ENCODE data around the gene FAM170B.

Gene FAM170B

GRCh38 chr10:49174261-49174925 lies 40.6 kb upstream of the FAM170B start:
- no peaks in the 10 kb centered on the region for H3K36me3 ChIP-seq (ENCODE audit: control insufficient read depth, insufficient read depth, low read length)
- H3K9ac ChIP-seq (ENCODE audit: low read depth, low read length), result no peak overlapping the region
- no peaks in the 10 kb centered on the region for H3K4me1 ChIP-seq (ENCODE audit: control insufficient read depth, insufficient read depth, low read length)
- no peak overlapping the region for H3K4me3 ChIP-seq (ENCODE audit: low read depth, low read length)
- no peaks in the 10 kb centered on the region for H3K27me3 ChIP-seq (ENCODE audit: control insufficient read depth, insufficient read depth, low read length)
- no peaks in the 10 kb centered on the region for H3K9me3 ChIP-seq (ENCODE audit: control insufficient read depth, insufficient read depth, low read length)

- no peaks in the 10 kb centered on the region for H3K36me3 ChIP-seq (ENCODE audit: control insufficient read depth, insufficient read depth, low read length)
- no peaks in the 10 kb centered on the region for H3K4me1 ChIP-seq (ENCODE audit: control insufficient read depth, insufficient read depth, low read length)
- no peaks in the 10 kb centered on the region for H3K27me3 ChIP-seq (ENCODE audit: control insufficient read depth, insufficient read depth, low read length)
- H3K9me3 ChIP-seq (ENCODE audit: control insufficient read depth, insufficient read depth, low read length), result no peaks in the 10 kb centered on the region
- no peak overlapping the region for H3K9ac ChIP-seq (ENCODE audit: low read depth, low read length)
- H3K4me3 ChIP-seq (ENCODE audit: low read depth, low read length), result no peak overlapping the region
These were observed 40.0 kb upstream of the FAM170B start for GRCh38 chr10:49173853-49174252.

GRCh38 chr10:49173201-49173772 lies 39.5 kb upstream of the FAM170B start:
- H3K9me3 ChIP-seq (ENCODE audit: control insufficient read depth, insufficient read depth, low read length), result no peaks in the 10 kb centered on the region
- no peaks in the 10 kb centered on the region for H3K36me3 ChIP-seq (ENCODE audit: control insufficient read depth, insufficient read depth, low read length)
- H3K9ac ChIP-seq (ENCODE audit: low read depth, low read length), result no peak overlapping the region
- no peaks in the 10 kb centered on the region for H3K27me3 ChIP-seq (ENCODE audit: control insufficient read depth, insufficient read depth, low read length)
- no peaks in the 10 kb centered on the region for H3K4me1 ChIP-seq (ENCODE audit: control insufficient read depth, insufficient read depth, low read length)
- no peak overlapping the region for H3K4me3 ChIP-seq (ENCODE audit: low read depth, low read length)

- Histone ChIP-seq H3K9ac (ENCODE audit: low read depth, low read length) (no peak overlapping the region), H3K4me3 (ENCODE audit: low read depth, low read length) (no peak overlapping the region), H3K36me3 (ENCODE audit: control insufficient read depth, insufficient read depth, low read length) (no peaks in the 10 kb centered on the region), H3K27me3 (ENCODE audit: control insufficient read depth, insufficient read depth, low read length) (no peaks in the 10 kb centered on the region), H3K4me1 (ENCODE audit: control insufficient read depth, insufficient read depth, low read length) (no peaks in the 10 kb centered on the region), H3K9me3 (ENCODE audit: control insufficient read depth, insufficient read depth, low read length) (no peaks in the 10 kb centered on the region)
These were observed 38.9 kb upstream of the FAM170B start for GRCh38 chr10:49172777-49173132.

GRCh38 chr10:49172061-49172776 lies 38.4 kb upstream of the FAM170B start:
- no peaks in the 10 kb centered on the region for H3K9me3 ChIP-seq (ENCODE audit: control insufficient read depth, insufficient read depth, low read length)
- H3K36me3 ChIP-seq (ENCODE audit: control insufficient read depth, insufficient read depth, low read length), result no peaks in the 10 kb centered on the region
- no peak overlapping the region for H3K4me3 ChIP-seq (ENCODE audit: low read depth, low read length)
- H3K27me3 ChIP-seq (ENCODE audit: control insufficient read depth, insufficient read depth, low read length), result no peaks in the 10 kb centered on the region
- H3K9ac ChIP-seq (ENCODE audit: low read depth, low read length), result no peak overlapping the region
- H3K4me1 ChIP-seq (ENCODE audit: control insufficient read depth, insufficient read depth, low read length), result no peaks in the 10 kb centered on the region

- Histone ChIP-seq H3K4me1 (ENCODE audit: control insufficient read depth, insufficient read depth, low read length) (no peaks in the 10 kb centered on the region), H3K27me3 (ENCODE audit: control insufficient read depth, insufficient read depth, low read length) (no peaks in the 10 kb centered on the region), H3K9me3 (ENCODE audit: control insufficient read depth, insufficient read depth, low read length) (no peaks in the 10 kb centered on the region), H3K4me3 (ENCODE audit: low read depth, low read length) (no peak overlapping the region), H3K9ac (ENCODE audit: low read depth, low read length) (no peak overlapping the region), H3K36me3 (ENCODE audit: control insufficient read depth, insufficient read depth, low read length) (no peaks in the 10 kb centered on the region)
These were observed 37.7 kb upstream of the FAM170B start for GRCh38 chr10:49171326-49172060.

- no peaks in the 10 kb centered on the region for H3K36me3 ChIP-seq (ENCODE audit: control insufficient read depth, insufficient read depth, low read length)
- H3K9ac ChIP-seq (ENCODE audit: low read depth, low read length), result no peak overlapping the region
- no peak overlapping the region for H3K4me3 ChIP-seq (ENCODE audit: low read depth, low read length)
- H3K27me3 ChIP-seq (ENCODE audit: control insufficient read depth, insufficient read depth, low read length), result no peaks in the 10 kb centered on the region
- H3K9me3 ChIP-seq (ENCODE audit: control insufficient read depth, insufficient read depth, low read length), result no peaks in the 10 kb centered on the region
- H3K4me1 ChIP-seq (ENCODE audit: control insufficient read depth, insufficient read depth, low read length), result no peaks in the 10 kb centered on the region
These were observed 37.0 kb upstream of the FAM170B start for GRCh38 chr10:49170632-49171325.

GRCh38 chr10:49169776-49170175 lies 36.0 kb upstream of the FAM170B start:
- no peak overlapping the region for H3K4me3 ChIP-seq (ENCODE audit: low read depth, low read length)
- H3K9ac ChIP-seq (ENCODE audit: low read depth, low read length), result no peak overlapping the region
- no peaks in the 10 kb centered on the region for H3K9me3 ChIP-seq (ENCODE audit: control insufficient read depth, insufficient read depth, low read length)
- no peaks in the 10 kb centered on the region for H3K4me1 ChIP-seq (ENCODE audit: control insufficient read depth, insufficient read depth, low read length)
- no peaks in the 10 kb centered on the region for H3K36me3 ChIP-seq (ENCODE audit: control insufficient read depth, insufficient read depth, low read length)
- no peaks in the 10 kb centered on the region for H3K27me3 ChIP-seq (ENCODE audit: control insufficient read depth, insufficient read depth, low read length)

- Histone ChIP-seq H3K4me3 (ENCODE audit: low read depth, low read length) (no peak overlapping the region), H3K9me3 (ENCODE audit: control insufficient read depth, insufficient read depth, low read length) (no peaks in the 10 kb centered on the region), H3K9ac (ENCODE audit: low read depth, low read length) (no peak overlapping the region), H3K36me3 (ENCODE audit: control insufficient read depth, insufficient read depth, low read length) (no peaks in the 10 kb centered on the region), H3K27me3 (ENCODE audit: control insufficient read depth, insufficient read depth, low read length) (no peaks in the 10 kb centered on the region), H3K4me1 (ENCODE audit: control insufficient read depth, insufficient read depth, low read length) (no peaks in the 10 kb centered on the region)
These were observed 35.1 kb upstream of the FAM170B start for GRCh38 chr10:49168831-49169500.

GRCh38 chr10:49168171-49168540 lies 34.3 kb upstream of the FAM170B start:
- H3K9me3 ChIP-seq (ENCODE audit: control insufficient read depth, insufficient read depth, low read length), result no peaks in the 10 kb centered on the region
- no peaks in the 10 kb centered on the region for H3K4me1 ChIP-seq (ENCODE audit: control insufficient read depth, insufficient read depth, low read length)
- H3K9ac ChIP-seq (ENCODE audit: low read depth, low read length), result no peak overlapping the region
- H3K27me3 ChIP-seq (ENCODE audit: control insufficient read depth, insufficient read depth, low read length), result no peaks in the 10 kb centered on the region
- no peak overlapping the region for H3K4me3 ChIP-seq (ENCODE audit: low read depth, low read length)
- no peaks in the 10 kb centered on the region for H3K36me3 ChIP-seq (ENCODE audit: control insufficient read depth, insufficient read depth, low read length)
